Neutrophil (primary cell): ENCODE data around the gene FBXW11.
"Not testable (repeated sequence)": the region's sequence is repeated elsewhere in the genome, so short reads cannot be mapped to it uniquely, and the experiment has no call there.

Experiments
- H3K27ac ChIP-seq: fragments of 200-600 bp; sonication (generic); 2 replicates; pipeline ENCODE4 v1.5.1; 2016; ENCODE audit warnings: mild to moderate bottlenecking, moderate library complexity
- H3K27me3 ChIP-seq: fragments of 200-600 bp; sonication (generic); 2 replicates; pipeline ENCODE4 v1.6.0; 2016; ENCODE audit warnings: mild to moderate bottlenecking
- H3K36me3 ChIP-seq: fragments of 200-600 bp; sonication (generic); 2 replicates; pipeline ENCODE4 v1.5.1; 2017
- H3K4me1 ChIP-seq, 2 experiments: fragments of 200-600 bp in 1 of 2; sonication (generic) in 1 of 2; 1 replicate in 1 of 2; 2 replicates in 1 of 2; pipeline versions ENCODE4 v1.5.1 to v1.6.1; 2013 to 2016; ENCODE audit warnings: low read depth in 1 of 2, low read length in 1 of 2, mild to moderate bottlenecking in 1 of 2, moderate library complexity in 1 of 2; ENCODE audit not compliant: control insufficient read depth in 1 of 2, insufficient read depth in 1 of 2
- H3K4me3 ChIP-seq, 2 experiments: fragments of 200-600 bp in 1 of 2; sonication (generic) in 1 of 2; 1 replicate in 1 of 2; 2 replicates in 1 of 2; pipeline ENCODE4 v1.5.1; 2013 to 2016; ENCODE audit warnings: low read depth in 1 of 2, low read length in 1 of 2, mild to moderate bottlenecking in 1 of 2, moderate library complexity in 1 of 2
- H3K9me3 ChIP-seq: fragments of 200-600 bp; sonication (generic); 2 replicates; pipeline ENCODE4 v1.5.1; 2016
- TF ChIP-seq, protein P1 (sequence below): fragments of 200-600 bp; sonication (generic); IDR thresholded peaks from 2 replicates; pipeline ENCODE4 v1.5.1; 2016; ENCODE audit warnings: antibody characterized with exemption

FBXW11 gene

GRCh38 chr5:171920765-171921391 lies 85.6 kb downstream of the FBXW11 start:
- TF ChIP-seq, protein P1, sequence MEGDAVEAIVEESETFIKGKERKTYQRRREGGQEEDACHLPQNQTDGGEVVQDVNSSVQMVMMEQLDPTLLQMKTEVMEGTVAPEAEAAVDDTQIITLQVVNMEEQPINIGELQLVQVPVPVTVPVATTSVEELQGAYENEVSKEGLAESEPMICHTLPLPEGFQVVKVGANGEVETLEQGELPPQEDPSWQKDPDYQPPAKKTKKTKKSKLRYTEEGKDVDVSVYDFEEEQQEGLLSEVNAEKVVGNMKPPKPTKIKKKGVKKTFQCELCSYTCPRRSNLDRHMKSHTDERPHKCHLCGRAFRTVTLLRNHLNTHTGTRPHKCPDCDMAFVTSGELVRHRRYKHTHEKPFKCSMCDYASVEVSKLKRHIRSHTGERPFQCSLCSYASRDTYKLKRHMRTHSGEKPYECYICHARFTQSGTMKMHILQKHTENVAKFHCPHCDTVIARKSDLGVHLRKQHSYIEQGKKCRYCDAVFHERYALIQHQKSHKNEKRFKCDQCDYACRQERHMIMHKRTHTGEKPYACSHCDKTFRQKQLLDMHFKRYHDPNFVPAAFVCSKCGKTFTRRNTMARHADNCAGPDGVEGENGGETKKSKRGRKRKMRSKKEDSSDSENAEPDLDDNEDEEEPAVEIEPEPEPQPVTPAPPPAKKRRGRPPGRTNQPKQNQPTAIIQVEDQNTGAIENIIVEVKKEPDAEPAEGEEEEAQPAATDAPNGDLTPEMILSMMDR: no peak

GRCh38 chr5:171915700-171916099 lies 90.7 kb downstream of the FBXW11 start:
- not testable (repeated sequence) for H3K36me3 ChIP-seq, H3K27ac ChIP-seq, H3K27me3 ChIP-seq, H3K9me3 ChIP-seq, H3K4me3 ChIP-seq
- peaks cover 22 to 25% of the 10 kb centered on the region in 2 experiments for H3K4me1 ChIP-seq

More at GRCh38 chr5:171920765-171921391, 85.6 kb downstream of the FBXW11 start:
- no peak overlapping the region for H3K4me3 ChIP-seq
- no peak overlapping the region for H3K27ac ChIP-seq
- no peaks in the 10 kb centered on the region for H3K36me3 ChIP-seq
- no peaks in the 10 kb centered on the region for H3K9me3 ChIP-seq
- H3K4me1 ChIP-seq: peaks cover 22 to 25% of the 10 kb centered on the region in 2 experiments
- no peaks in the 10 kb centered on the region for H3K27me3 ChIP-seq

GRCh38 chr5:171914726-171915338 lies 91.6 kb downstream of the FBXW11 start:
- TF ChIP-seq, protein P1: no peak
- H3K4me3 ChIP-seq: no peak overlapping the region
- peaks cover 22 to 24% of the 10 kb centered on the region in 2 experiments for H3K4me1 ChIP-seq
- H3K27ac ChIP-seq: no peak overlapping the region
- peaks cover 7% of the 10 kb centered on the region for H3K36me3 ChIP-seq
- H3K27me3 ChIP-seq: no peaks in the 10 kb centered on the region
- H3K9me3 ChIP-seq: no peaks in the 10 kb centered on the region

- Histone ChIP-seq H3K36me3 (peaks cover 13% of the 10 kb centered on the region), H3K4me3 (no peak overlapping the region), H3K9me3 (no peaks in the 10 kb centered on the region), H3K4me1 (peaks cover 14 to 15% of the 10 kb centered on the region in 2 experiments), H3K27ac (no peak overlapping the region), H3K27me3 (no peaks in the 10 kb centered on the region)
- TF ChIP-seq, protein P1: no peak
Observed at GRCh38 chr5:171913987-171914273, 92.5 kb downstream of the FBXW11 start.

DNA sequence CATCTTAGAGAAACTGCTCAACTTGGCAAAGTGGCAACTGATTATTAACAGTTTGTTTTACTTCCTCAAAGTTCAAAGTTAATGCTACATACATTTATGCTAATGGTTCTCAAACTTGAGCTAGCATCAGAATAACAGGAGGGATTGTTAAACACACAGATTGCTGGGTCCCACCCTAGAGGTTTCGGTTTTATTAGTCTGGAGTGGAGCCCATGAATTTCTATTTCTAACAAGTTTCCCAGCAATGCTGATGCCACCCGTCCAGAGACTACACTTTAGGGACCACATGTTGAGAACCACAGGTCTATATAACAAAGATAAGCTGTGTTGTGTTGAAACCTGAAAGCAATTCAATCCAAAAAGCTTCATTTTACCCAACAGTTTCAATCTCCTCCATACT lies 95.3 kb downstream of the FBXW11 start:
- TF ChIP-seq, protein P1: no peak
- Histone ChIP-seq H3K27ac (no peak overlapping the region), H3K9me3 (no peaks in the 10 kb centered on the region), H3K27me3 (no peaks in the 10 kb centered on the region), H3K4me1 (peaks cover 0 to 6% of the 10 kb centered on the region in 2 experiments), H3K4me3 (no peak overlapping the region), H3K36me3 (peaks cover 13% of the 10 kb centered on the region)

- H3K4me3 ChIP-seq: no peak overlapping the region
- H3K9me3 ChIP-seq: no peaks in the 10 kb centered on the region
- H3K4me1 ChIP-seq: peaks cover 8 to 14% of the 10 kb centered on the region in 2 experiments
- peaks cover 13% of the 10 kb centered on the region for H3K36me3 ChIP-seq
- TF ChIP-seq, protein P1: no peak
- H3K27ac ChIP-seq: no peak overlapping the region
- H3K27me3 ChIP-seq: no peaks in the 10 kb centered on the region
Observed at GRCh38 chr5:171908638-171909037, 97.8 kb downstream of the FBXW11 start.
